CD4-positive, alpha-beta T cell treated with Interleukin-1 beta for 1 hour (primary cell): ENCODE measurements around the gene DHDH.
"Not testable (repeated sequence)": the region's sequence is repeated elsewhere in the genome, so short reads cannot be mapped to it uniquely, and the experiment has no call there.

Experiments
- DNase-seq, 2 donors: peaks; one replicate each; pipeline ENCODE4 v3.0.0-alpha.2; 2020 to 2022

Gene DHDH

GRCh38 chr19:48918071-48918470 is 15.4 kb upstream of the DHDH start:
- DNase-seq = no peak

GRCh38 chr19:48918801-48919247 is 14.7 kb upstream of the DHDH start:
- peak; percentile 22 to 28 for DNase-seq

- not testable (repeated sequence) for DNase-seq
These were observed 14.2 kb upstream of the DHDH start for GRCh38 chr19:48919271-48919670.

- DNase-seq = no peak
These were observed 12.6 kb upstream of the DHDH start for GRCh38 chr19:48920949-48921348.

- DNase-seq = no peak
These were observed 11.6 kb upstream of the DHDH start for GRCh38 chr19:48921721-48922500.

GRCh38 chr19:48922548-48923490 is 10.7 kb upstream of the DHDH start:
- DNase-seq = no peak

GRCh38 chr19:48925240-48925843 is 8.2 kb upstream of the DHDH start:
- no peak for DNase-seq

- DNase-seq = not testable (repeated sequence)
These were observed 7.6 kb upstream of the DHDH start for GRCh38 chr19:48925890-48926289.

GRCh38 chr19:48926909-48927308 is 6.6 kb upstream of the DHDH start:
- DNase-seq = no peak

- not testable (repeated sequence) for DNase-seq
These were observed 5.8 kb upstream of the DHDH start for GRCh38 chr19:48927692-48928091.

- DNase-seq = no peak
These were observed 5.1 kb upstream of the DHDH start for GRCh38 chr19:48928164-48929025.

GRCh38 chr19:48934837-48935236 is 1.3 kb downstream of the DHDH start:
- DNase-seq = no peak

- DNase-seq = no peak
These were observed 2.4 kb downstream of the DHDH start for GRCh38 chr19:48935864-48936263.

- no peak for DNase-seq
These were observed 4.8 kb downstream of the DHDH start for GRCh38 chr19:48938256-48938655.

GRCh38 chr19:48940902-48941301 is 7.4 kb downstream of the DHDH start:
- no peak for DNase-seq

GRCh38 chr19:48943081-48943480 is 9.6 kb downstream of the DHDH start:
- no peak for DNase-seq

- DNase-seq = no peak
These were observed 11.9 kb downstream of the DHDH start for GRCh38 chr19:48945415-48945814.

- DNase-seq = no peak
These were observed 12.3 kb downstream of the DHDH start for GRCh38 chr19:48945817-48946216.

GRCh38 chr19:48946463-48947257 is 13.2 kb downstream of the DHDH start:
- DNase-seq = no peak

- no peak for DNase-seq
These were observed 13.7 kb downstream of the DHDH start for GRCh38 chr19:48947258-48947542.

- no peak for DNase-seq
These were observed 16.7 kb downstream of the DHDH start for GRCh38 chr19:48950159-48950558.
